ENCODE data around the gene YY1. TPM values are rescaled to one million over a fixed set of nuclear protein-coding genes. Genes with fewer than 3 reads are reported as not detected.

YY1 gene
- polyA plus RNA-seq, 1 experiment, result 15.7 TPM

GRCh38 chr14:100302616-100303015 lies 63.7 kb downstream of the YY1 start:
- Histone ChIP-seq H3K36me3 (ENCODE audit: control insufficient read depth, insufficient read depth, low read length) (no peaks in the 10 kb centered on the region), H3K27me3 (ENCODE audit: control insufficient read depth, insufficient read depth, low read length) (no peaks in the 10 kb centered on the region), H3K4me3 (ENCODE audit: low read depth, low read length) (no peak overlapping the region)
- ChIA-PET POLR2A (no interaction called here), CTCF (interaction anchor here (0.8 to 3.4 kb wide), 14 partner anchors 10 to 86 kb away, joined by 3 to 24 read pairs (median 4); no protein-coding TSS in a partner anchor)
- DNase-seq (ENCODE audit: low read depth), result no peak
- no peak for TF ChIP-seq CTCF (IDR thresholded peaks at IDR 0.05; ENCODE audit: insufficient read depth, low read depth, low read length)

GRCh38 chr14:100303179-100303578 lies 64.2 kb downstream of the YY1 start:
- CTCF ChIA-PET, result interaction anchor here (0.8 to 3.4 kb wide), 15 partner anchors 10 to 85 kb away, joined by 3 to 24 read pairs (median 5); no protein-coding TSS in a partner anchor
- DNase-seq (ENCODE audit: low read depth), result no peak
- POLR2A ChIA-PET, result no interaction called here
- no peak overlapping the region for H3K4me3 ChIP-seq (ENCODE audit: low read depth, low read length)
- peak; percentile 79 for TF ChIP-seq CTCF (IDR thresholded peaks at IDR 0.05; ENCODE audit: insufficient read depth, low read depth, low read length)
- no peaks in the 10 kb centered on the region for H3K27me3 ChIP-seq (ENCODE audit: control insufficient read depth, insufficient read depth, low read length)
- no peaks in the 10 kb centered on the region for H3K36me3 ChIP-seq (ENCODE audit: control insufficient read depth, insufficient read depth, low read length)

- Histone ChIP-seq H3K4me3 (ENCODE audit: low read depth, low read length) (no peak overlapping the region), H3K27me3 (ENCODE audit: control insufficient read depth, insufficient read depth, low read length) (no peaks in the 10 kb centered on the region), H3K36me3 (ENCODE audit: control insufficient read depth, insufficient read depth, low read length) (no peaks in the 10 kb centered on the region)
- no peak for TF ChIP-seq CTCF (IDR thresholded peaks at IDR 0.05; ENCODE audit: insufficient read depth, low read depth, low read length)
- ChIA-PET POLR2A (no interaction called here), CTCF (interaction anchor here (0.6 to 3.4 kb wide), 9 partner anchors 10 to 68 kb away, joined by 3 to 24 read pairs (median 6); no protein-coding TSS in a partner anchor)
- DNase-seq (ENCODE audit: low read depth), result no peak
Observed at GRCh38 chr14:100303925-100304324, 65.0 kb downstream of the YY1 start.

- ChIA-PET CTCF (interaction anchor here (0.6 to 3.4 kb wide), 5 partner anchors 11 to 167 kb away, joined by 3 to 24 read pairs (median 3); no protein-coding TSS in a partner anchor), POLR2A (interaction anchor here (0.5 kb wide), 1 partner anchor 9 kb away, joined by 5 read pairs; no protein-coding TSS in a partner anchor)
- no peaks in the 10 kb centered on the region for H3K36me3 ChIP-seq (ENCODE audit: control insufficient read depth, insufficient read depth, low read length)
- H3K4me3 ChIP-seq (ENCODE audit: low read depth, low read length), result peak overlapping the region; percentile 70
- H3K27me3 ChIP-seq (ENCODE audit: control insufficient read depth, insufficient read depth, low read length), result no peaks in the 10 kb centered on the region
- no peak for TF ChIP-seq CTCF (IDR thresholded peaks at IDR 0.05; ENCODE audit: insufficient read depth, low read depth, low read length)
- DNase-seq (ENCODE audit: low read depth), result no peak
Observed at GRCh38 chr14:100304825-100305323, 65.9 kb downstream of the YY1 start.

GRCh38 chr14:100305324-100306100 lies 66.6 kb downstream of the YY1 start:
- no peaks in the 10 kb centered on the region for H3K27me3 ChIP-seq (ENCODE audit: control insufficient read depth, insufficient read depth, low read length)
- TF ChIP-seq CTCF (IDR thresholded peaks at IDR 0.05; ENCODE audit: insufficient read depth, low read depth, low read length), result no peak
- no peak for DNase-seq (ENCODE audit: low read depth)
- peak overlapping the region; percentile 70 for H3K4me3 ChIP-seq (ENCODE audit: low read depth, low read length)
- H3K36me3 ChIP-seq (ENCODE audit: control insufficient read depth, insufficient read depth, low read length), result no peaks in the 10 kb centered on the region
- CTCF ChIA-PET, result interaction anchor here (0.6 to 3.4 kb wide), 6 partner anchors 12 to 448 kb away, joined by 3 to 24 read pairs (median 3); no protein-coding TSS in a partner anchor
- POLR2A ChIA-PET, result interaction anchor here (0.5 kb wide), 1 partner anchor 9 kb away, joined by 5 read pairs; no protein-coding TSS in a partner anchor
